Adrenal gland (tissue), 5 donors: ENCODE results near the gene MARK3.

Experiments used
- CTCF ChIP-seq, 6 experiments: fragments of 450-650 bp in 4 of 6; fragments of 200-600 bp in 2 of 6; sonication (generic) in 1 of 6; IDR thresholded peaks; 1 replicate in 5 of 6; 2 replicates in 1 of 6; pipeline versions ENCODE4 v1.5.1 to v1.8.0; 2016 to 2021; ENCODE audit warnings: antibody characterized with exemption in 6 of 6, mild to moderate bottlenecking in 2 of 6, moderate library complexity in 1 of 6
- POLR2A ChIP-seq, 2 donors: fragments of 450-650 bp; IDR thresholded peaks; one replicate each; pipeline ENCODE4 v1.6.1; 2017; ENCODE audit warnings: antibody characterized with exemption in 2 of 2, mild to moderate bottlenecking in 2 of 2, moderate library complexity in 1 of 2
- donor health status: DM: no; HTN: no; CAD: no.

- no peak for TF ChIP-seq POLR2A (IDR thresholded peaks at IDR 0.05)
- TF ChIP-seq CTCF (IDR thresholded peaks at IDR 0.05): no peak
Observed at GRCh38 chr14:103507751-103508150, 122.5 kb downstream of the MARK3 start.
